Erythroblast (primary cell): ENCODE data around the gene KCNB1.

Source experiments
- GATA1 ChIP-seq: IDR thresholded peaks from 2 replicates; pipeline ENCODE4 v1.6.1; 2011; ENCODE audit warnings: low read depth, mild to moderate bottlenecking, control low read depth, low read length, moderate library complexity
- POLR2A ChIP-seq: IDR thresholded peaks from 2 replicates; pipeline ENCODE4 v1.6.1; 2011; ENCODE audit warnings: mild to moderate bottlenecking, low read length

DNA sequence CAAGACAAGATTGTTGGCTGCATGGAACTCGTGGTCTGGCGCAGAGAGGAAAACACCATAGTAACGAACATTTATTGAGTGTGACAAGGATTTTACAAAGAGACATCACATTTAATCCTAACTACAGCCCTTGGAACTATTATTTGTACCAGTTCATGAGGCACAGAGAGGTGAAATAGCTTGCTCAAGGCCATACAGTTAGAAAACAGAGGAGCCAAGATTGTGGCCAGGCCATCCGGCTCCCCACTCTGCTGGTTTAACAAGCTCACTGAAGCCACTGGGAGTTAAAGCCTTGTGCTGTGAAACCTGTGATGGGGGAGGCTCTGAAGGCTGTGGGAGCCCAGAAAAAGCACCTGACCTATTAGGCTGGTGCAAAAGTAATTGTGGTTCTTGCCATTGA lies 129.7 kb downstream of the KCNB1 start:
- TF ChIP-seq POLR2A (no peak), GATA1 (no peak)
